Lower leg skin (tissue), 4 donors: ENCODE measurements around the gene FAM53B. TPM values are rescaled to one million over a fixed set of nuclear protein-coding genes. Genes with fewer than 3 reads are reported as not detected.

Experiments
- DNase-seq, 2 donors: peaks; one replicate each; pipeline ENCODE4 v3.0.0-alpha.2; 2019; ENCODE audit warnings: low spot score in 2 of 2
- H3K4me3 ChIP-seq: fragments of 200-600 bp; sonication (generic); 2 replicates; pipeline ENCODE4 v1.5.1; 2017; ENCODE audit warnings: mild to moderate bottlenecking, low read depth; ENCODE audit not compliant: poor library complexity, severe bottlenecking
- POLR2A ChIP-seq, 2 donors: fragments of 450-650 bp; IDR thresholded peaks; one replicate each; pipeline ENCODE4 v1.6.1; 2016 to 2017; ENCODE audit warnings: antibody characterized with exemption in 2 of 2, mild to moderate bottlenecking in 1 of 2, moderate library complexity in 1 of 2
- WGBS, 2 donors: methylation state at CpG; one replicate each; pipeline ENCODE4 v1.1.5; 2018; 5-methylcytosine and 5-hydroxymethylcytosine counted together
- intact Hi-C: fragments of 100-400 bp; cut with DNase I; formaldehyde crosslinking; loops from one replicate; pipeline ENCODE4 v1.15.0; 2023; ENCODE audit warnings: low total_unique reads
- total RNA-seq, 4 donors: library from RNA; depleted of rRNA; stranded (reverse); fragments of >200 nt; gene quantifications; one replicate each; pipeline ENCODE4 v1.1.0, GENCODE V29; 2016
- TF ChIP-seq, protein P1 (sequence below), 3 donors: fragments of 450-650 bp; IDR thresholded peaks; one replicate each; pipeline ENCODE4 v1.5.1; 2016; ENCODE audit warnings: antibody characterized with exemption in 3 of 3, mild to moderate bottlenecking in 3 of 3, moderate library complexity in 2 of 3

FAM53B gene
- total RNA-seq, 4 donors from 2014 or later: 41.5 to 69.1 (median 58.2) TPM

DNA sequence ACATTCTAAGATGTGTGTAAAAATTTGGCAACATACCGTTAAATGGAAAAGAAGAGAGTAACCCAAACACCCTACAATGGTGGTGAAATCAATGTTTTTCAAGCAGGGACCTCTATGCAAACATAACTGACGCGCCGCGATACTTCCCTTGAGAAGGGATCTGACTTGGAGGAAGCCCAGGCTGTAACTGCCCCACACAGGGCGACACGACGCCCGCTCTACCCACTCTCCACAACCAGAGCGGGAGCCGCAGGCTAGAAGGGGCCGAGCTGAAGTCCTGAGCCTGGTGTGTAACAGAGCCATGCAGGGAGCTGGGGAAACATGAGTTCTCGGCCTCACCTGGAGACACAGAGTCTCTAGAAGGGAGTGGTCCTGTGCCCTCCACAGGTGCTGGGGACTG, 120.2 kb downstream of the FAM53B start:
- DNase-seq: no peak
- H3K4me3 ChIP-seq: no peak overlapping the region
- TF ChIP-seq, protein P1, sequence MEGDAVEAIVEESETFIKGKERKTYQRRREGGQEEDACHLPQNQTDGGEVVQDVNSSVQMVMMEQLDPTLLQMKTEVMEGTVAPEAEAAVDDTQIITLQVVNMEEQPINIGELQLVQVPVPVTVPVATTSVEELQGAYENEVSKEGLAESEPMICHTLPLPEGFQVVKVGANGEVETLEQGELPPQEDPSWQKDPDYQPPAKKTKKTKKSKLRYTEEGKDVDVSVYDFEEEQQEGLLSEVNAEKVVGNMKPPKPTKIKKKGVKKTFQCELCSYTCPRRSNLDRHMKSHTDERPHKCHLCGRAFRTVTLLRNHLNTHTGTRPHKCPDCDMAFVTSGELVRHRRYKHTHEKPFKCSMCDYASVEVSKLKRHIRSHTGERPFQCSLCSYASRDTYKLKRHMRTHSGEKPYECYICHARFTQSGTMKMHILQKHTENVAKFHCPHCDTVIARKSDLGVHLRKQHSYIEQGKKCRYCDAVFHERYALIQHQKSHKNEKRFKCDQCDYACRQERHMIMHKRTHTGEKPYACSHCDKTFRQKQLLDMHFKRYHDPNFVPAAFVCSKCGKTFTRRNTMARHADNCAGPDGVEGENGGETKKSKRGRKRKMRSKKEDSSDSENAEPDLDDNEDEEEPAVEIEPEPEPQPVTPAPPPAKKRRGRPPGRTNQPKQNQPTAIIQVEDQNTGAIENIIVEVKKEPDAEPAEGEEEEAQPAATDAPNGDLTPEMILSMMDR (IDR thresholded peaks at IDR 0.05): no peak
- no peak for TF ChIP-seq POLR2A (IDR thresholded peaks at IDR 0.05)
- intact Hi-C loops: loop anchor here (10.0 kb wide), 1 partner anchor 111 kb away; no protein-coding TSS in a partner anchor
- 92 to 95% methylated on average over 13 of the region's 13 CpGs for WGBS, 2 donors

DNA sequence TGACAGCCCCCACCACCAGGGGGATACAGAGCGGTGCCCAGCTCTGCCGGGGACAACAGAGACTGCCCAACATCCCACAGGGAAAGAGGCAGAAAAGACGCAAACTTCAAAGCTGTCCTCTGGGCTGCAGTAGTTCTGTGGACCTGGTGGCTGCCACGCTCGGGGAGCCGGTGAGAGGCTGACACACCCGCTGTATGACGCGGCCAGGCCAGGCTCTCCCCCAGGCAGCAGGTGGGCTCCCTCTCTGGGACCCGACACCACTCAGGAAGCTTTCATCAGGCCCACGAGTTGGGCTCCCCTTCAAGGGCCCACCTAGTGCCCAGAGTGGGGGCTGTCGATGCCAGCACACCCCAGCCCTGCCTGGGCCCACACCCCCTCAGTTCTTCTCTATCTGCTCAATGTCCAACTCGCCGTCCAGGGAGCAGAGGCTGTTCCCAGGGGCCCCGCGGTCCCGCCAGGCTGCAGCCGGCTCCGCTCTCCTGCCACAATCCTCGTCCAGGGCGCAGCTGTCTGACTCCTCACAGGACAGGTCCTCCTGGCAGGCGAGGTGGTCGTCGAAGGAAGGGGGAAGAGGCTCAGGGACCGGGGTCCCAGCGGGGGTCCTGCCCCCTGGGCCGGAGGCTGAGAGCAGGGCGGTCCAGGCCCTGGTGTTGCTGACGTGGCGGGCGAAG, 121.2 kb downstream of the FAM53B start:
- DNase-seq: no peak
- no peak for TF ChIP-seq POLR2A (IDR thresholded peaks at IDR 0.05)
- TF ChIP-seq, protein P1 (IDR thresholded peaks at IDR 0.05): no peak
- no peak overlapping the region for H3K4me3 ChIP-seq
- intact Hi-C loops: loop anchor here (10.0 kb wide), 1 partner anchor 112 kb away; no protein-coding TSS in a partner anchor
- WGBS, 2 donors: 90 to 94% methylated on average over 24 to 31 of the region's 31 CpGs

DNA sequence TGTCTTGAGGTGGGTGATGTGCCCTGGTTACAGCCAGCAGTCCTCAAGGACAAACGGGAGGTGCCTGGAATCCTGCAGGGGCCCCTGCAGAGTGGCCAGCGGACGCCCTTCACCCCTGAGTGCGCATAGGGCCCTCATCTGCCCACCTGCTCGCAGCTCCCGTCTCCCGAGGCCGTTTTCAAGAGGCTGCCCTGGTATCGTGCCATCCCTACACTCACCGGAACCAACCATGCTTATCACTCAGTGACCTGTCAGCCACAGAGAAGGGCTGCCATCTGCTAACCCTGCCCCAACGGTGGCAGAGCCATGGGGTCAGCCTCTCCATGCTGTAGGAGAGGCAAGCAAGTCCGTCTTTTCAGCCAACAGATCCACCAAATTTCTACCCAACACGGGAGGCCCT, 122.0 kb downstream of the FAM53B start:
- no peak overlapping the region for H3K4me3 ChIP-seq
- intact Hi-C loops: loop anchor here (10.0 kb wide), 1 partner anchor 113 kb away; no protein-coding TSS in a partner anchor
- WGBS, 2 donors: 89 to 90% methylated on average over 13 of the region's 13 CpGs
- TF ChIP-seq, protein P1 (IDR thresholded peaks at IDR 0.05): no peak
- no peak for TF ChIP-seq POLR2A (IDR thresholded peaks at IDR 0.05)
- DNase-seq: no peak

DNA sequence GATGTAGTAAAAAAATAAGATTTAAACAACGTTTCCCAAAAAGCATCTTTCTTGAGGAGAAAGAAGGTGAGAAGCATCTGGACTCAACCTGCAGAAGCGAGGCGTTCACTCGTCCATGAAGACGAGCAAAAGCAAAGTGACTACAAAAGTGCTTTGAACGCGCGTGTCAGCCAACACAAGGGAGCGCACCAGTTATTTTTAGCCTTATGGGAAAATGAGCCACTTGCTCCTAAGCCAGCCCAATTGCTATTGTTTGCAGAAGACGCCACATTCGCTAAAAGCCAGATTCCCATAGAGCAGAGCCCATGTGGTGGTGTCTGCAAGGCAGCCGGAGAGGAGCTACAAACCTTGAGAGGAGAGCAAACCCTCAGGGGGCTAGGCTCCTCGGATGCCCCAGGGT, 122.5 kb downstream of the FAM53B start:
- 61 to 66% methylated on average over 13 of the region's 13 CpGs for WGBS, 2 donors
- no peak for DNase-seq
- H3K4me3 ChIP-seq: no peak overlapping the region
- TF ChIP-seq, protein P1 (IDR thresholded peaks at IDR 0.05): no peak
- TF ChIP-seq POLR2A (IDR thresholded peaks at IDR 0.05): no peak
- intact Hi-C loops: loop anchor here (10.0 kb wide), 1 partner anchor 113 kb away; no protein-coding TSS in a partner anchor

DNA sequence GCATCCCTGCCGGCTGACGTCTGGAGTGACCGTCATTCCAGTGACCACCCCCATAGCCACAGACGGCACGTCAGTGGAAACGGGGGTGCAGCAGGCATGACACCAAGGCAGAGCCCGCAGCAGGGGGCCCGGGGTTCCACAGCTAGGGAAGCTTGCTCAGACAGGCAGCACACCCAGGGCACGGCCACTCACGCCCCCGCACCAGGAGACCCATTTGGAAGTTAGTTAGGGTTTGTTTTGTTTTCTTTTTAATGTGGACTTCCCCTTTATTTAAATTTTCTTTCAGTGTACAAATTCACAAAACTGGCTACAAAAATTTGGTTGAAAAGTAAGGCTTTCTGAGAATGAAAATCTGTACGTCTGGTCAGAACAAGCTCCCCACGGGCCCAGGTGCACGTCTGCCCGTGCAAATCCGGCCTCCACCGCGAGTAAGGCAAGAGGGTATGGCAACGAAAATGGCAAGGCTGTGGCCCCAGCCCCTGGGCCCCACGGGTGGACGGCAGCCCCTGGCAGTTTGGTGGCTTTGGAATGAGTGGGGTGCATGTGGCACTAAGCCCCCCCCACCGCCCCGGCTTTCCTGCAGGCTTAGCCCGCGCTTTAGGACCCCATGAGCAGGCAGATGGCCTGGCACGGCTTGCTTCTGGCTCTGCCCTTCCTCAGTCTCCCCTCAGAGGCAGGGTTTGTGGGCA, 124.2 kb downstream of the FAM53B start:
- H3K4me3 ChIP-seq: no peak overlapping the region
- intact Hi-C loops: loop anchor here (10.0 kb wide), 1 partner anchor 115 kb away; no protein-coding TSS in a partner anchor
- TF ChIP-seq, protein P1 (IDR thresholded peaks at IDR 0.05): no peak
- TF ChIP-seq POLR2A (IDR thresholded peaks at IDR 0.05): no peak
- DNase-seq: no peak
- 75 to 78% methylated on average over 26 of the region's 26 CpGs for WGBS, 2 donors
